Measurements from ENCODE around the gene GSE1.

- TF ChIP-seq POLR2A (IDR thresholded peaks at IDR 0.05; ENCODE audit: low read depth, low read length) (no peak), TAF1 (IDR thresholded peaks at IDR 0.05; ENCODE audit: low read depth, low read length) (no peak), POLR2AphosphoS5 (IDR thresholded peaks at IDR 0.05; ENCODE audit: low read depth, low read length) (no peak), SPI1 (IDR thresholded peaks at IDR 0.05; ENCODE audit: low read depth, low read length) (no peak), POU2F2 (IDR thresholded peaks at IDR 0.05; ENCODE audit: low read depth, low read length) (no peak), PAX5 (IDR thresholded peaks at IDR 0.05; ENCODE audit: insufficient read depth, low read length, severe bottlenecking) (no peak)
Measured at GRCh38 chr16:85695196-85696128, 82.3 kb downstream of the GSE1 start.
